A549 (cell line): ENCODE measurements around the gene SS18L1.

ENCODE experiments used
- BCL3 ChIP-seq: fragments of >200 bp; sonication (Bioruptor Twin); formaldehyde crosslinking; IDR thresholded peaks from 3 replicates; pipeline ENCODE4 v1.6.1; 2016
- BHLHE40 ChIP-seq: IDR thresholded peaks from 2 replicates; pipeline ENCODE4 v1.6.1; 2012; ENCODE audit warnings: low read depth, low read length, inconsistent platforms
- CHD2 ChIP-seq: fragments of 150-350 bp; IDR thresholded peaks from 2 replicates; pipeline ENCODE4 v1.6.1; 2014; ENCODE audit warnings: low read length; ENCODE audit not compliant: partially characterized antibody
- CHD4 ChIP-seq: fragments of 200-600 bp; sonication (generic); IDR thresholded peaks from 2 replicates; pipeline ENCODE4 v1.6.1; 2016; ENCODE audit warnings: antibody characterized with exemption, mild to moderate bottlenecking, borderline replicate concordance
- CTCF ChIP-seq: fragments of >200 bp; sonication (Bioruptor Twin); formaldehyde crosslinking; IDR thresholded peaks from 3 replicates; pipeline ENCODE4 v1.5.1; 2016
- ELK1 ChIP-seq: fragments of 150-350 bp; IDR thresholded peaks from 2 replicates; pipeline ENCODE4 v1.6.1; 2014; ENCODE audit warnings: low read depth, mild to moderate bottlenecking, low read length
- EP300 ChIP-seq, 2 experiments: fragments of >200 bp; sonication (Bioruptor Twin); formaldehyde crosslinking; IDR thresholded peaks; 2 replicates in 1 of 2; 3 replicates in 1 of 2; pipeline ENCODE4 v1.6.1; 2016 to 2017
- ESRRA ChIP-seq: fragments of 150-350 bp; IDR thresholded peaks from 2 replicates; pipeline ENCODE4 v1.6.1; 2014; ENCODE audit warnings: mild to moderate bottlenecking, low read length, borderline replicate concordance
- KDM5A ChIP-seq: fragments of 200-600 bp; sonication (generic); IDR thresholded peaks from 2 replicates; pipeline ENCODE4 v1.6.1; 2016; ENCODE audit warnings: antibody characterized with exemption, mild to moderate bottlenecking
- MYC ChIP-seq: IDR thresholded peaks from 2 replicates; pipeline ENCODE4 v1.6.1; 2012; ENCODE audit warnings: mild to moderate bottlenecking, inconsistent platforms, low read length, improper control_type of control experiment, borderline replicate concordance
- PBX3 ChIP-seq: IDR thresholded peaks from 2 replicates; pipeline ENCODE4 v1.6.1; 2012
- RARB ChIP-seq: fragments of 250-450 bp; sonication (Bioruptor Pico); IDR thresholded peaks from 2 replicates; pipeline ENCODE4 v1.8.0; 2021; ENCODE audit warnings: mild to moderate bottlenecking, moderate library complexity
- RCOR1 ChIP-seq: fragments of 150-350 bp; IDR thresholded peaks from 2 replicates; pipeline ENCODE4 v1.6.1; 2014; ENCODE audit warnings: antibody characterized with exemption, low read length, low read depth

- no peak for TF ChIP-seq ESRRA
- no peak for TF ChIP-seq BCL3
- no peak for TF ChIP-seq BHLHE40
- TF ChIP-seq MYC: no peak
- no peak for TF ChIP-seq RARB (CRISPR knock-in tag)
- TF ChIP-seq CTCF: no peak
- no peak for TF ChIP-seq CHD4
- no peak for TF ChIP-seq PBX3
- TF ChIP-seq EP300 (IDR thresholded peaks at IDR 0.05): no peak
- TF ChIP-seq CHD2: no peak
- no peak for TF ChIP-seq KDM5A
- no peak for TF ChIP-seq RCOR1
- no peak for TF ChIP-seq ELK1
Measured at GRCh38 chr20:62137478-62138203, 5.9 kb upstream of the SS18L1 start.
